Keratinocyte (primary cell): Measurements from ENCODE around the gene PASD1. TPM values are rescaled to one million over a fixed set of nuclear protein-coding genes. Genes with fewer than 3 reads are reported as not detected.
"Not testable (repeated sequence)": the region's sequence is repeated elsewhere in the genome, so short reads cannot be mapped to it uniquely, and the experiment has no call there.

Experiments
- DNase-seq: peaks from one replicate; pipeline ENCODE4 v3.0.0-alpha.2; 2011; ENCODE audit warnings: low read depth, missing footprints, low spot score
- FAIRE-seq: peaks from 2 replicates; lab custom pipeline; 2011; peaks lifted over from hg19 to GRCh38; lab: Jason Lieb, UNC
- H2AFZ ChIP-seq: 2 replicates; pipeline ENCODE4 v1.6.0; 2012; ENCODE audit warnings: low read length, control low read depth, inconsistent platforms; ENCODE audit not compliant: control insufficient read depth
- H3K27ac ChIP-seq: 2 replicates; pipeline ENCODE4 v1.5.1; 2011; ENCODE audit warnings: low read length; ENCODE audit not compliant: control insufficient read depth, insufficient read depth
- H3K27me3 ChIP-seq: 3 replicates; pipeline ENCODE4 v1.6.0; 2011; ENCODE audit warnings: low read length; ENCODE audit not compliant: control insufficient read depth, insufficient read depth; ENCODE audit errors: extremely low read depth
- H3K36me3 ChIP-seq, 2 experiments: 2 replicates in 1 of 2; 3 replicates in 1 of 2; pipeline ENCODE4 v1.5.1; 2011; ENCODE audit warnings: low read length in 2 of 2, mild to moderate bottlenecking in 1 of 2; ENCODE audit not compliant: control insufficient read depth in 2 of 2, insufficient read depth in 2 of 2; ENCODE audit errors: extremely low read depth in 1 of 2
- H3K4me1 ChIP-seq: 3 replicates; pipeline ENCODE4 v1.5.1; 2011; ENCODE audit warnings: low read length; ENCODE audit not compliant: control insufficient read depth, insufficient read depth; ENCODE audit errors: extremely low read depth
- H3K4me2 ChIP-seq: 3 replicates; pipeline ENCODE4 v1.6.0; 2011; ENCODE audit warnings: low read depth, low read length; ENCODE audit not compliant: control insufficient read depth, insufficient read depth; ENCODE audit errors: extremely low read depth
- H3K4me3 ChIP-seq, 3 experiments: fragments of 200-600 bp in 1 of 3; sonication (generic) in 1 of 3; 2 replicates in 2 of 3; 3 replicates in 1 of 3; pipeline ENCODE4 v1.5.1; 2011 to 2016; ENCODE audit warnings: low read length in 3 of 3, mild to moderate bottlenecking in 3 of 3, control low read depth in 2 of 3, inconsistent platforms in 1 of 3, low read depth in 1 of 3, mixed read lengths in 1 of 3, mixed run types in 1 of 3, moderate library complexity in 1 of 3; ENCODE audit not compliant: control insufficient read depth in 2 of 3, insufficient read depth in 2 of 3; ENCODE audit errors: extremely low read depth in 1 of 3
- H3K79me2 ChIP-seq: 2 replicates; pipeline ENCODE4 v1.6.0; 2012; ENCODE audit warnings: low read length; ENCODE audit not compliant: control insufficient read depth, insufficient read depth
- H3K9ac ChIP-seq: 3 replicates; pipeline ENCODE4 v1.6.0; 2011; ENCODE audit warnings: low read length; ENCODE audit not compliant: control insufficient read depth, insufficient read depth; ENCODE audit errors: extremely low read depth
- H3K9me1 ChIP-seq: 3 replicates; pipeline ENCODE4 v1.6.0; 2011; ENCODE audit warnings: low read length; ENCODE audit not compliant: control insufficient read depth, insufficient read depth; ENCODE audit errors: extremely low read depth
- H3K9me3 ChIP-seq: 2 replicates; pipeline ENCODE4 v1.5.1; 2012; ENCODE audit warnings: low read depth, low read length; ENCODE audit not compliant: control insufficient read depth
- H4K20me1 ChIP-seq: 3 replicates; pipeline ENCODE4 v1.6.0; 2011; ENCODE audit warnings: low read length; ENCODE audit not compliant: control insufficient read depth, insufficient read depth; ENCODE audit errors: extremely low read depth
- CTCF ChIP-seq, 3 experiments: IDR thresholded peaks in 1 of 3; conservative IDR thresholded peaks in 1 of 3; optimal IDR thresholded peaks in 1 of 3; 2 replicates in 2 of 3; 3 replicates in 1 of 3; pipeline versions ENCODE3 to v1.5.1; 2011; ENCODE audit warnings: low read length in 3 of 3, mild to moderate bottlenecking in 3 of 3, moderate library complexity in 2 of 3, control low read depth in 1 of 3, inconsistent platforms in 1 of 3; ENCODE audit not compliant: insufficient read depth in 2 of 3; ENCODE audit errors: extremely low read depth in 1 of 3
- EZH2 ChIP-seq: IDR thresholded peaks from one replicate; pipeline ENCODE4 v1.6.1; 2012; ENCODE audit warnings: inconsistent platforms, mild to moderate bottlenecking, low read length, moderate library complexity
- dilution Hi-C: fragments of 300-500 bp; cut with MboI; formaldehyde crosslinking; loops from one replicate; pipeline ENCODE4 v1.7.0; 2020; ENCODE audit warnings: low sequenced_read_pairs; ENCODE audit not compliant: extremely low pct_ligation_motif_present
- polyA plus RNA-seq, 5 experiments: library from polyadenylated mRNA; depleted of rRNA in 3 of 5; stranded (reverse) in 3 of 5; stranded (forward) in 1 of 5; unstranded in 1 of 5; fragments of >200 nt; gene quantifications; 1 replicate in 1 of 5; 2 replicates in 3 of 5; 3 replicates in 1 of 5; pipeline versions ENCODE4 v1.2.1 to v1.2.3, GENCODE V29; 2011 to 2012; ENCODE audit warnings: missing spikeins in 2 of 5, low read depth in 1 of 5, low replicate concordance in 1 of 5

The PASD1 gene
- polyA plus RNA-seq, 1 donor (not counting 4 experiments of a cell fraction or from before 2014, with no cell fraction given) = not detected

GRCh38 chrX:151694661-151695582 is 131.4 kb downstream of the PASD1 start, which contains the start of gene PRRG3:
TSS of gene PRRG3 (plus strand) at chrX:151695458. CDS start at chrX:151698815, 3,357 bp downstream.
- Histone ChIP-seq H3K4me2 (no peak within 1 kb of the TSS), H3K9me3 (no peaks in the 10 kb centered on the region), H2AFZ (no peak within 1 kb of the TSS), H3K36me3 (no peaks in the 10 kb centered on the region), H3K27me3 (peaks cover 7% of the 10 kb centered on the region), H3K9me1 (no peaks in the 10 kb centered on the region), H3K27ac (no peak within 1 kb of the TSS), H3K79me2 (no peaks in the 10 kb centered on the region), H4K20me1 (no peaks in the 10 kb centered on the region), H3K4me1 (no peaks in the 10 kb centered on the region), H3K9ac (no peak within 1 kb of the TSS), H3K4me3 (no peak within 1 kb of the TSS)
- FAIRE-seq (no peak), DNase-seq (no peak)
- no peak for TF ChIP-seq EZH2
- TF ChIP-seq CTCF (optimal IDR thresholded peaks at IDR 0.05 in 1 of 3, IDR thresholded peaks at IDR 0.05 in 1 of 3, conservative IDR thresholded peaks at IDR 0.05 in 1 of 3; ENCODE audit: extremely low read depth in 1 of 3, insufficient read depth in 2 of 3, low read length in 3 of 3) = no peak
- dilution Hi-C loops = no loop called here

- Histone ChIP-seq H3K27ac (no peak overlapping the region), H4K20me1 (no peaks in the 10 kb centered on the region), H3K27me3 (peaks cover 7% of the 10 kb centered on the region), H3K9me3 (no peaks in the 10 kb centered on the region), H2AFZ (no peak overlapping the region), H3K9ac (no peak overlapping the region), H3K4me1 (no peaks in the 10 kb centered on the region), H3K79me2 (no peaks in the 10 kb centered on the region), H3K9me1 (no peaks in the 10 kb centered on the region), H3K4me2 (no peak overlapping the region), H3K4me3 (no peak overlapping the region), H3K36me3 (no peaks in the 10 kb centered on the region)
- dilution Hi-C loops = no loop called here
- no peak for FAIRE-seq
- TF ChIP-seq CTCF (optimal IDR thresholded peaks at IDR 0.05 in 1 of 3, IDR thresholded peaks at IDR 0.05 in 1 of 3, conservative IDR thresholded peaks at IDR 0.05 in 1 of 3; ENCODE audit: extremely low read depth in 1 of 3, insufficient read depth in 2 of 3, low read length in 3 of 3) (no peak), EZH2 (no peak)
- DNase-seq = no peak
Measured at GRCh38 chrX:151695583-151696340, 132.3 kb downstream of the PASD1 start.

DNA sequence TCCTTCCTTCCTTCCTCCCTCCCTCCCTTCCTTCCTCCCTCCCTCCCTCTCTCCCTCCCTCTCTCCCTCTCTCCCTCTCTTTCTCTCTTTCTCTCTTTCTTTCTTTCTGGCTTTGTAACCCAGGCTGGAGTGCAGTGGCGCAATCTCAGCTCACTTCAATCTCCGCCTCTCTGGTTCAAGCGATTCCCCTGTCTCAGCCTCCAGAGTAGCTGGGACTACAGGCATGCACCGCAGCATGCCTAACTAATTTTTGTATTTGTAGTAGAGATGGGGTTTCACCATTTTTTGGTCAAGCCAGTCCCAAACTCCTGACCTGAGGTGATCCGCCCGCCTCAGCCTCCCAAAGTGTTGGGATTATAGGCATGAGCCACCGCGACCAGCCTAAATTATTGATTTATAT is 133.6 kb downstream of the PASD1 start:
- H3K36me3 ChIP-seq, H3K9ac ChIP-seq, dilution Hi-C loops, H3K79me2 ChIP-seq, H4K20me1 ChIP-seq, H3K4me3 ChIP-seq, H3K4me1 ChIP-seq, FAIRE-seq, H3K9me3 ChIP-seq, H3K27me3 ChIP-seq, H3K4me2 ChIP-seq, H3K9me1 ChIP-seq, H2AFZ ChIP-seq, DNase-seq, H3K27ac ChIP-seq: not testable (repeated sequence)
